GM23338 (cell line): ENCODE results near the gene GLCE.

ENCODE experiments used
- CREB1 ChIP-seq: fragments of 250-450 bp; sonication (Bioruptor Pico); IDR thresholded peaks from 2 replicates; pipeline ENCODE4 v1.5.0; 2020; ENCODE audit warnings: low read depth, mild to moderate bottlenecking, moderate library complexity
- EZH2 ChIP-seq: fragments of 200-600 bp; sonication (generic); IDR thresholded peaks from one replicate; pipeline ENCODE4 v1.8.0; 2017; ENCODE audit warnings: antibody characterized with exemption, mild to moderate bottlenecking, low read depth; ENCODE audit not compliant: unreplicated experiment
- EZH2phosphoT487 ChIP-seq: fragments of 200-600 bp; sonication (generic); IDR thresholded peaks from one replicate; pipeline ENCODE4 v1.8.1; 2018; ENCODE audit warnings: antibody characterized with exemption; ENCODE audit not compliant: unreplicated experiment
- JUNB ChIP-seq: IDR thresholded peaks from one replicate; pipeline ENCODE4 v1.6.1; 2016; ENCODE audit warnings: antibody characterized with exemption; ENCODE audit not compliant: unreplicated experiment
- NANOG ChIP-seq: IDR thresholded peaks from 2 replicates; pipeline ENCODE4 v1.6.1; 2016; ENCODE audit warnings: antibody characterized with exemption, borderline replicate concordance
- POLR2AphosphoS5 ChIP-seq: IDR thresholded peaks from 2 replicates; pipeline ENCODE4 v1.6.1; 2016; ENCODE audit warnings: antibody characterized with exemption, low read depth
- STAT1 ChIP-seq: IDR thresholded peaks from one replicate; pipeline ENCODE4 v1.6.1; 2016; ENCODE audit warnings: antibody characterized with exemption; ENCODE audit not compliant: unreplicated experiment
- ZNF114 ChIP-seq: fragments of 250-450 bp; sonication (Bioruptor Pico); IDR thresholded peaks from 2 replicates; pipeline ENCODE4 v1.5.0; 2020; ENCODE audit warnings: mild to moderate bottlenecking, moderate library complexity
- ZNF331 ChIP-seq: fragments of 250-450 bp; sonication (Bioruptor Pico); IDR thresholded peaks from 2 replicates; pipeline ENCODE4 v1.5.0; 2020; ENCODE audit warnings: low read depth, mild to moderate bottlenecking, moderate library complexity
- TF ChIP-seq, protein P1 (sequence below), 2 experiments: fragments of 200-600 bp in 1 of 2; sonication (generic) in 1 of 2; conservative IDR thresholded peaks; 2 replicates each; pipeline versions ENCODE4 v1.5.1 to v1.6.1; 2016 to 2017; ENCODE audit warnings: antibody characterized with exemption in 2 of 2, low read depth in 2 of 2, mild to moderate bottlenecking in 2 of 2, moderate library complexity in 1 of 2
- TF ChIP-seq, protein P2 (sequence below): fragments of 250-450 bp; sonication (Bioruptor Pico); IDR thresholded peaks from 2 replicates; pipeline ENCODE4 v1.5.0; 2020; ENCODE audit warnings: mild to moderate bottlenecking, moderate library complexity
- TF ChIP-seq, protein P3 (sequence below): IDR thresholded peaks from one replicate; pipeline ENCODE4 v1.6.1; 2018; ENCODE audit warnings: antibody characterized with exemption; ENCODE audit not compliant: unreplicated experiment

DNA sequence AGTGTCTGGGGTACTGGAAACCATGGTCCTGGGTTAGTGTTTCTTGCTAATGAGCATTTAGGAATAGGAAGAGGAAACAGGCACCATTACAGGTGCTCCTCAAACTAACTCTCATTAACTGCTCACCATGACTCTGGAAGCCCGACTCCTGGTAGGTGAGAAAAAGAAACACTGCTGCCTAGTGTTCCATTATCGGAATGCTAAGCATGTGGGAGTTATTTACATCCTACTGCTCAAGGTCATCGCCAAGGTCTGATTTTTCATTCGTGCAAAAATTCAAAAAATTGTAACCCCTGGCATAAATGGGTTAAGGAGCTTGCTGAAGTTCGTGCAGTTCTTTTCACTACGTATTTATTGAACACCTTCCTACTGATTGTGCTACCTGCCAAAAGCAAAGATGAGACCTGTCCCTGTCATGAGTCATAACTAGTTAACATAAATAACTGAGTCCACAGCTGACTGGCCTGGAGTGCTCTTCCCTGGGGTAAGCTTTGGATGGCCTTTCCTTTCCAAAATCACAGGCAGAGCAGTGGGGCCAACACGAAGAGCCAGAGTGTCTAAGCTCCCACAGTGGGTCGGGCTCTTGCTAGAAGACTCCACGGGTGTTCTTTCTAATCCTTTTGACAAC lies 115.6 kb downstream of the GLCE start:
- TF ChIP-seq EZH2 (no peak), ZNF331 (CRISPR knock-in tag) (no peak), POLR2AphosphoS5 (no peak), NANOG (no peak), EZH2phosphoT487 (no peak), ZNF114 (CRISPR knock-in tag) (no peak), STAT1 (no peak), CREB1 (CRISPR knock-in tag) (no peak), JUNB (no peak)
- TF ChIP-seq, protein P1, sequence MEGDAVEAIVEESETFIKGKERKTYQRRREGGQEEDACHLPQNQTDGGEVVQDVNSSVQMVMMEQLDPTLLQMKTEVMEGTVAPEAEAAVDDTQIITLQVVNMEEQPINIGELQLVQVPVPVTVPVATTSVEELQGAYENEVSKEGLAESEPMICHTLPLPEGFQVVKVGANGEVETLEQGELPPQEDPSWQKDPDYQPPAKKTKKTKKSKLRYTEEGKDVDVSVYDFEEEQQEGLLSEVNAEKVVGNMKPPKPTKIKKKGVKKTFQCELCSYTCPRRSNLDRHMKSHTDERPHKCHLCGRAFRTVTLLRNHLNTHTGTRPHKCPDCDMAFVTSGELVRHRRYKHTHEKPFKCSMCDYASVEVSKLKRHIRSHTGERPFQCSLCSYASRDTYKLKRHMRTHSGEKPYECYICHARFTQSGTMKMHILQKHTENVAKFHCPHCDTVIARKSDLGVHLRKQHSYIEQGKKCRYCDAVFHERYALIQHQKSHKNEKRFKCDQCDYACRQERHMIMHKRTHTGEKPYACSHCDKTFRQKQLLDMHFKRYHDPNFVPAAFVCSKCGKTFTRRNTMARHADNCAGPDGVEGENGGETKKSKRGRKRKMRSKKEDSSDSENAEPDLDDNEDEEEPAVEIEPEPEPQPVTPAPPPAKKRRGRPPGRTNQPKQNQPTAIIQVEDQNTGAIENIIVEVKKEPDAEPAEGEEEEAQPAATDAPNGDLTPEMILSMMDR (conservative IDR thresholded peaks at IDR 0.05; ENCODE audit: low read depth in 2 of 2) = no peak
- TF ChIP-seq, protein P2, sequence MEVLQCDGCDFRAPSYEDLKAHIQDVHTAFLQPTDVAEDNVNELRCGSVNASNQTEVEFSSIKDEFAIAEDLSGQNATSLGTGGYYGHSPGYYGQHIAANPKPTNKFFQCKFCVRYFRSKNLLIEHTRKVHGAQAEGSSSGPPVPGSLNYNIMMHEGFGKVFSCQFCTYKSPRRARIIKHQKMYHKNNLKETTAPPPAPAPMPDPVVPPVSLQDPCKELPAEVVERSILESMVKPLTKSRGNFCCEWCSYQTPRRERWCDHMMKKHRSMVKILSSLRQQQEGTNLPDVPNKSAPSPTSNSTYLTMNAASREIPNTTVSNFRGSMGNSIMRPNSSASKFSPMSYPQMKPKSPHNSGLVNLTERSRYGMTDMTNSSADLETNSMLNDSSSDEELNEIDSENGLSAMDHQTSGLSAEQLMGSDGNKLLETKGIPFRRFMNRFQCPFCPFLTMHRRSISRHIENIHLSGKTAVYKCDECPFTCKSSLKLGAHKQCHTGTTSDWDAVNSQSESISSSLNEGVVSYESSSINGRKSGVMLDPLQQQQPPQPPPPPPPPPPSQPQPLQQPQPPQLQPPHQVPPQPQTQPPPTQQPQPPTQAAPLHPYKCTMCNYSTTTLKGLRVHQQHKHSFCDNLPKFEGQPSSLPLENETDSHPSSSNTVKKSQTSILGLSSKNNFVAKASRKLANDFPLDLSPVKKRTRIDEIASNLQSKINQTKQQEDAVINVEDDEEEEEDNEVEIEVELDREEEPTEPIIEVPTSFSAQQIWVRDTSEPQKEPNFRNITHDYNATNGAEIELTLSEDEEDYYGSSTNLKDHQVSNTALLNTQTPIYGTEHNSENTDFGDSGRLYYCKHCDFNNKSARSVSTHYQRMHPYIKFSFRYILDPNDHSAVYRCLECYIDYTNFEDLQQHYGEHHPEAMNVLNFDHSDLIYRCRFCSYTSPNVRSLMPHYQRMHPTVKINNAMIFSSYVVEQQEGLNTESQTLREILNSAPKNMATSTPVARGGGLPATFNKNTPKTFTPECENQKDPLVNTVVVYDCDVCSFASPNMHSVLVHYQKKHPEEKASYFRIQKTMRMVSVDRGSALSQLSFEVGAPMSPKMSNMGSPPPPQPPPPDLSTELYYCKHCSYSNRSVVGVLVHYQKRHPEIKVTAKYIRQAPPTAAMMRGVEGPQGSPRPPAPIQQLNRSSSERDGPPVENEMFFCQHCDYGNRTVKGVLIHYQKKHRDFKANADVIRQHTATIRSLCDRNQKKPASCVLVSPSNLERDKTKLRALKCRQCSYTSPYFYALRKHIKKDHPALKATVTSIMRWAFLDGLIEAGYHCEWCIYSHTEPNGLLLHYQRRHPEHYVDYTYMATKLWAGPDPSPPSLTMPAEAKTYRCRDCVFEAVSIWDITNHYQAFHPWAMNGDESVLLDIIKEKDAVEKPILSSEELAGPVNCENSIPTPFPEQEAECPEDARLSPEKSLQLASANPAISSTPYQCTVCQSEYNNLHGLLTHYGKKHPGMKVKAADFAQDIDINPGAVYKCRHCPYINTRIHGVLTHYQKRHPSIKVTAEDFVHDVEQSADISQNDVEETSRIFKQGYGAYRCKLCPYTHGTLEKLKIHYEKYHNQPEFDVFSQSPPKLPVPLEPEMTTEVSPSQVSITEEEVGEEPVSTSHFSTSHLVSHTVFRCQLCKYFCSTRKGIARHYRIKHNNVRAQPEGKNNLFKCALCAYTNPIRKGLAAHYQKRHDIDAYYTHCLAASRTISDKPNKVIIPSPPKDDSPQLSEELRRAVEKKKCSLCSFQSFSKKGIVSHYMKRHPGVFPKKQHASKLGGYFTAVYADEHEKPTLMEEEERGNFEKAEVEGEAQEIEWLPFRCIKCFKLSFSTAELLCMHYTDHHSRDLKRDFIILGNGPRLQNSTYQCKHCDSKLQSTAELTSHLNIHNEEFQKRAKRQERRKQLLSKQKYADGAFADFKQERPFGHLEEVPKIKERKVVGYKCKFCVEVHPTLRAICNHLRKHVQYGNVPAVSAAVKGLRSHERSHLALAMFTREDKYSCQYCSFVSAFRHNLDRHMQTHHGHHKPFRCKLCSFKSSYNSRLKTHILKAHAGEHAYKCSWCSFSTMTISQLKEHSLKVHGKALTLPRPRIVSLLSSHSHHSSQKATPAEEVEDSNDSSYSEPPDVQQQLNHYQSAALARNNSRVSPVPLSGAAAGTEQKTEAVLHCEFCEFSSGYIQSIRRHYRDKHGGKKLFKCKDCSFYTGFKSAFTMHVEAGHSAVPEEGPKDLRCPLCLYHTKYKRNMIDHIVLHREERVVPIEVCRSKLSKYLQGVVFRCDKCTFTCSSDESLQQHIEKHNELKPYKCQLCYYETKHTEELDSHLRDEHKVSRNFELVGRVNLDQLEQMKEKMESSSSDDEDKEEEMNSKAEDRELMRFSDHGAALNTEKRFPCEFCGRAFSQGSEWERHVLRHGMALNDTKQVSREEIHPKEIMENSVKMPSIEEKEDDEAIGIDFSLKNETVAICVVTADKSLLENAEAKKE = no peak
- TF ChIP-seq, protein P3, sequence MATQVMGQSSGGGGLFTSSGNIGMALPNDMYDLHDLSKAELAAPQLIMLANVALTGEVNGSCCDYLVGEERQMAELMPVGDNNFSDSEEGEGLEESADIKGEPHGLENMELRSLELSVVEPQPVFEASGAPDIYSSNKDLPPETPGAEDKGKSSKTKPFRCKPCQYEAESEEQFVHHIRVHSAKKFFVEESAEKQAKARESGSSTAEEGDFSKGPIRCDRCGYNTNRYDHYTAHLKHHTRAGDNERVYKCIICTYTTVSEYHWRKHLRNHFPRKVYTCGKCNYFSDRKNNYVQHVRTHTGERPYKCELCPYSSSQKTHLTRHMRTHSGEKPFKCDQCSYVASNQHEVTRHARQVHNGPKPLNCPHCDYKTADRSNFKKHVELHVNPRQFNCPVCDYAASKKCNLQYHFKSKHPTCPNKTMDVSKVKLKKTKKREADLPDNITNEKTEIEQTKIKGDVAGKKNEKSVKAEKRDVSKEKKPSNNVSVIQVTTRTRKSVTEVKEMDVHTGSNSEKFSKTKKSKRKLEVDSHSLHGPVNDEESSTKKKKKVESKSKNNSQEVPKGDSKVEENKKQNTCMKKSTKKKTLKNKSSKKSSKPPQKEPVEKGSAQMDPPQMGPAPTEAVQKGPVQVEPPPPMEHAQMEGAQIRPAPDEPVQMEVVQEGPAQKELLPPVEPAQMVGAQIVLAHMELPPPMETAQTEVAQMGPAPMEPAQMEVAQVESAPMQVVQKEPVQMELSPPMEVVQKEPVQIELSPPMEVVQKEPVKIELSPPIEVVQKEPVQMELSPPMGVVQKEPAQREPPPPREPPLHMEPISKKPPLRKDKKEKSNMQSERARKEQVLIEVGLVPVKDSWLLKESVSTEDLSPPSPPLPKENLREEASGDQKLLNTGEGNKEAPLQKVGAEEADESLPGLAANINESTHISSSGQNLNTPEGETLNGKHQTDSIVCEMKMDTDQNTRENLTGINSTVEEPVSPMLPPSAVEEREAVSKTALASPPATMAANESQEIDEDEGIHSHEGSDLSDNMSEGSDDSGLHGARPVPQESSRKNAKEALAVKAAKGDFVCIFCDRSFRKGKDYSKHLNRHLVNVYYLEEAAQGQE = no peak
